Neural progenitor cell (in vitro differentiated cells): ENCODE data around the gene CDKN2B. TPM values are rescaled to one million over a fixed set of nuclear protein-coding genes. Genes with fewer than 3 reads are reported as not detected.

ENCODE experiments used
- DNase-seq: peaks from one replicate; pipeline ENCODE4 v3.0.0-alpha.2; 2016; ENCODE audit warnings: low spot score
- H2AFZ ChIP-seq: fragments of 200-600 bp; sonication (generic); replicated peaks from 2 replicates; pipeline ENCODE4 v1.6.1; 2016; ENCODE audit warnings: antibody characterized with exemption
- H3F3A ChIP-seq: fragments of 200-600 bp; sonication (generic); 2 replicates; pipeline ENCODE4 v1.6.1; 2016; ENCODE audit warnings: antibody characterized with exemption, low read depth
- H3K27ac ChIP-seq: fragments of 200-600 bp; sonication (generic); 2 replicates; pipeline ENCODE4 v1.5.1; 2016; ENCODE audit warnings: mild to moderate bottlenecking
- H3K27me3 ChIP-seq: fragments of 200-600 bp; sonication (generic); 2 replicates; pipeline ENCODE4 v1.6.1; 2016; ENCODE audit warnings: mild to moderate bottlenecking, moderate library complexity
- H3K36me3 ChIP-seq: fragments of 200-600 bp; sonication (generic); 2 replicates; pipeline ENCODE4 v1.5.1; 2016
- H3K4me1 ChIP-seq: fragments of 200-600 bp; sonication (generic); 2 replicates; pipeline ENCODE4 v1.6.1; 2016; ENCODE audit warnings: mixed run types
- H3K4me2 ChIP-seq: fragments of 200-600 bp; sonication (generic); 2 replicates; pipeline ENCODE4 v1.6.1; 2016
- H3K4me3 ChIP-seq: fragments of 200-600 bp; sonication (generic); 2 replicates; pipeline ENCODE4 v1.5.1; 2016
- H3K79me2 ChIP-seq: fragments of 200-600 bp; sonication (generic); 2 replicates; pipeline ENCODE4 v1.6.1; 2016; ENCODE audit warnings: low read depth
- H3K9ac ChIP-seq: fragments of 200-600 bp; sonication (generic); 2 replicates; pipeline ENCODE4 v1.6.1; 2016
- H3K9me3 ChIP-seq: fragments of 200-600 bp; sonication (generic); 2 replicates; pipeline ENCODE4 v1.5.1; 2016; ENCODE audit warnings: low read depth
- H4K20me1 ChIP-seq: fragments of 200-600 bp; sonication (generic); 2 replicates; pipeline ENCODE4 v1.6.1; 2016; ENCODE audit warnings: low read depth
- H3K27ac Mint-ChIP-seq: 3 replicates; pipeline ENCODE4 v1.8.0; 2021; ENCODE audit warnings: mixed read lengths
- H3K27me3 Mint-ChIP-seq: 2 replicates; pipeline ENCODE4 v1.8.0; 2022; ENCODE audit warnings: low read depth, mild to moderate bottlenecking, inconsistent platforms, moderate library complexity, mixed read lengths; ENCODE audit not compliant: insufficient read depth
- H3K36me3 Mint-ChIP-seq: 3 replicates; pipeline ENCODE4 v1.8.0; 2021; ENCODE audit warnings: mixed read lengths
- H3K4me1 Mint-ChIP-seq: 3 replicates; pipeline ENCODE4 v1.8.0; 2021; ENCODE audit warnings: mixed read lengths
- H3K4me3 Mint-ChIP-seq: 3 replicates; pipeline ENCODE4 v1.8.0; 2021; ENCODE audit warnings: mild to moderate bottlenecking, moderate library complexity, mixed read lengths
- H3K9me3 Mint-ChIP-seq: 3 replicates; pipeline ENCODE4 v1.8.0; 2020; ENCODE audit warnings: mixed read lengths
- EZH2 ChIP-seq: fragments of 200-600 bp; sonication (generic); IDR thresholded peaks from 2 replicates; pipeline ENCODE4 v1.6.1; 2017; ENCODE audit warnings: antibody characterized with exemption, mild to moderate bottlenecking, moderate library complexity
- EZH2phosphoT487 ChIP-seq: fragments of 200-600 bp; sonication (generic); IDR thresholded peaks from 2 replicates; pipeline ENCODE4 v1.6.1; 2017; ENCODE audit warnings: antibody characterized with exemption
- total RNA-seq: library from RNA; depleted of rRNA; stranded (reverse); fragments of >200 nt; gene quantifications from 2 replicates; pipeline ENCODE4 v1.2.3, GENCODE V29; 2015; ENCODE audit warnings: low replicate concordance
- TF ChIP-seq, protein P1 (sequence below): fragments of 200-600 bp; sonication (generic); IDR thresholded peaks from 2 replicates; pipeline ENCODE4 v1.5.1; 2017; ENCODE audit warnings: antibody characterized with exemption, mild to moderate bottlenecking

Gene CDKN2B
- total RNA-seq, 1 donor from 2014 or later, result 0.07 TPM

- Histone ChIP-seq H3K9me3 (no peaks in the 10 kb centered on the region), H4K20me1 (peaks cover 95% of the 10 kb centered on the region), H2AFZ (no peak overlapping the region), H3K4me2 (peak overlapping the region; percentile 20), H3K36me3 (no peaks in the 10 kb centered on the region), H3K4me3 (no peak overlapping the region), H3F3A (peaks cover 34% of the 10 kb centered on the region), H3K9ac (no peak overlapping the region), H3K27ac (no peak overlapping the region), H3K79me2 (no peaks in the 10 kb centered on the region), H3K4me1 (peaks cover 3% of the 10 kb centered on the region), H3K27me3 (peaks cover 100% of the 10 kb centered on the region)
- DNase-seq, result peak; percentile 21
- Mint-ChIP-seq H3K27ac (no peak overlapping the region), H3K4me3 (no peak overlapping the region), H3K9me3 (peaks cover 4% of the 10 kb centered on the region), H3K36me3 (no peaks in the 10 kb centered on the region), H3K27me3 (peaks cover 94% of the 10 kb centered on the region), H3K4me1 (peaks cover 24% of the 10 kb centered on the region)
- no peak for TF ChIP-seq EZH2
- TF ChIP-seq EZH2phosphoT487, result no peak
- TF ChIP-seq, protein P1, sequence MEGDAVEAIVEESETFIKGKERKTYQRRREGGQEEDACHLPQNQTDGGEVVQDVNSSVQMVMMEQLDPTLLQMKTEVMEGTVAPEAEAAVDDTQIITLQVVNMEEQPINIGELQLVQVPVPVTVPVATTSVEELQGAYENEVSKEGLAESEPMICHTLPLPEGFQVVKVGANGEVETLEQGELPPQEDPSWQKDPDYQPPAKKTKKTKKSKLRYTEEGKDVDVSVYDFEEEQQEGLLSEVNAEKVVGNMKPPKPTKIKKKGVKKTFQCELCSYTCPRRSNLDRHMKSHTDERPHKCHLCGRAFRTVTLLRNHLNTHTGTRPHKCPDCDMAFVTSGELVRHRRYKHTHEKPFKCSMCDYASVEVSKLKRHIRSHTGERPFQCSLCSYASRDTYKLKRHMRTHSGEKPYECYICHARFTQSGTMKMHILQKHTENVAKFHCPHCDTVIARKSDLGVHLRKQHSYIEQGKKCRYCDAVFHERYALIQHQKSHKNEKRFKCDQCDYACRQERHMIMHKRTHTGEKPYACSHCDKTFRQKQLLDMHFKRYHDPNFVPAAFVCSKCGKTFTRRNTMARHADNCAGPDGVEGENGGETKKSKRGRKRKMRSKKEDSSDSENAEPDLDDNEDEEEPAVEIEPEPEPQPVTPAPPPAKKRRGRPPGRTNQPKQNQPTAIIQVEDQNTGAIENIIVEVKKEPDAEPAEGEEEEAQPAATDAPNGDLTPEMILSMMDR, result no peak
These were observed 38.9 kb downstream of the CDKN2B start for GRCh38 chr9:21969951-21970799.

GRCh38 chr9:21969011-21969940 lies 39.8 kb downstream of the CDKN2B start:
- DNase-seq, result peak; percentile 80
- Histone ChIP-seq H3K27ac (no peak overlapping the region), H3K79me2 (no peaks in the 10 kb centered on the region), H3K9me3 (no peaks in the 10 kb centered on the region), H3K4me1 (peaks cover 6% of the 10 kb centered on the region), H3K4me2 (no peak overlapping the region), H3K27me3 (peaks cover 100% of the 10 kb centered on the region), H4K20me1 (peaks cover 98% of the 10 kb centered on the region), H3K4me3 (no peak overlapping the region), H3K9ac (no peak overlapping the region), H2AFZ (no peak overlapping the region), H3K36me3 (no peaks in the 10 kb centered on the region), H3F3A (peaks cover 30% of the 10 kb centered on the region)
- H3K27ac Mint-ChIP-seq, result no peak overlapping the region
- peaks cover 20% of the 10 kb centered on the region for H3K4me1 Mint-ChIP-seq
- H3K27me3 Mint-ChIP-seq, result peaks cover 93% of the 10 kb centered on the region
- H3K9me3 Mint-ChIP-seq, result peaks cover 5% of the 10 kb centered on the region
- TF ChIP-seq EZH2phosphoT487, result peak; percentile 61
- TF ChIP-seq EZH2, result peak; percentile 84
- TF ChIP-seq, protein P1, result no peak
- no peaks in the 10 kb centered on the region for H3K36me3 Mint-ChIP-seq
- H3K4me3 Mint-ChIP-seq, result no peak overlapping the region

DNA sequence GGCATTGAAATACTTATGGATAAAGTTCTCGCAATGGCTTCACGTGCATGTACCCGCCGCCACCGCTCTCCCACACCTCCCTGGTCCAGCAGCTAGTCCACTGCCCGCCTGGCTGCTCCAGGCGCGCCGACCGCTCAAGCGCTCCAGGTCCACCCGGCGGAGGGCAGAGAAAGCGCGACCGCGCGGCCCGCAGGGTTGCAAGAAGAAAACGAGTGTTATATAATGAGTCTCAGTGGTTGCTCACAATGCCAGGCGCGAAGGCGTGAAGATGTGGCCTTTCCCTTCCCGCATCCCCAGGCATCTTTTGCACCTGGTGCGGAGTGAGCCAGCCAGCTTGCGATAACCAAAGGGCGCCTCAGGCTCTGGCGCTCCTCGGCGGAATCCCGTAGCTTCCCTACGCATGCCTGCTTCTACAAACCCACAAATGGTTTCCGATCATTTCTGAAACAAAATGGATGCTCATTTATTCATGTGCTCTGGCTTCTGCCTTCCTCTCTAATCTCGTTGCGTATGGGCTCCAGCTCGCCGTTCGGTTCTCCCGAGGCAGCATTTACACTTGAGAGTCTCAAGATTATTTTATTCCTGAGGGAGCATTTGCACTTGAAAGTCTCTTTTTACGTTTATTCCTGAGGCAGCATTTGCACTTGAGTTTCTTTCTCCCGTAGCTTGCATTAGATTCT lies 40.6 kb downstream of the CDKN2B start:
- H4K20me1 ChIP-seq, result peaks cover 95% of the 10 kb centered on the region
- Mint-ChIP-seq H3K4me3 (no peak overlapping the region), H3K27me3 (peaks cover 93% of the 10 kb centered on the region), H3K36me3 (no peaks in the 10 kb centered on the region), H3K4me1 (peaks cover 17% of the 10 kb centered on the region), H3K9me3 (peaks cover 8% of the 10 kb centered on the region), H3K27ac (no peak overlapping the region)
- peak overlapping the region; percentile 28 for H3K4me2 ChIP-seq
- TF ChIP-seq EZH2phosphoT487 (peak; percentile 98), EZH2 (peak; percentile 93)
- TF ChIP-seq, protein P1, result no peak
- H3K27ac ChIP-seq, result no peak overlapping the region
- no peak overlapping the region for H2AFZ ChIP-seq
- peaks cover 30% of the 10 kb centered on the region for H3F3A ChIP-seq
- peak; percentile 73 for DNase-seq
- no peak overlapping the region for H3K4me3 ChIP-seq
- no peak overlapping the region for H3K9ac ChIP-seq
- no peaks in the 10 kb centered on the region for H3K79me2 ChIP-seq
- H3K27me3 ChIP-seq, result peaks cover 100% of the 10 kb centered on the region
- peaks cover 6% of the 10 kb centered on the region for H3K4me1 ChIP-seq
- H3K9me3 ChIP-seq, result no peaks in the 10 kb centered on the region
- no peaks in the 10 kb centered on the region for H3K36me3 ChIP-seq
